ENCODE measurements around the gene PRG3.

The PRG3 gene

DNA sequence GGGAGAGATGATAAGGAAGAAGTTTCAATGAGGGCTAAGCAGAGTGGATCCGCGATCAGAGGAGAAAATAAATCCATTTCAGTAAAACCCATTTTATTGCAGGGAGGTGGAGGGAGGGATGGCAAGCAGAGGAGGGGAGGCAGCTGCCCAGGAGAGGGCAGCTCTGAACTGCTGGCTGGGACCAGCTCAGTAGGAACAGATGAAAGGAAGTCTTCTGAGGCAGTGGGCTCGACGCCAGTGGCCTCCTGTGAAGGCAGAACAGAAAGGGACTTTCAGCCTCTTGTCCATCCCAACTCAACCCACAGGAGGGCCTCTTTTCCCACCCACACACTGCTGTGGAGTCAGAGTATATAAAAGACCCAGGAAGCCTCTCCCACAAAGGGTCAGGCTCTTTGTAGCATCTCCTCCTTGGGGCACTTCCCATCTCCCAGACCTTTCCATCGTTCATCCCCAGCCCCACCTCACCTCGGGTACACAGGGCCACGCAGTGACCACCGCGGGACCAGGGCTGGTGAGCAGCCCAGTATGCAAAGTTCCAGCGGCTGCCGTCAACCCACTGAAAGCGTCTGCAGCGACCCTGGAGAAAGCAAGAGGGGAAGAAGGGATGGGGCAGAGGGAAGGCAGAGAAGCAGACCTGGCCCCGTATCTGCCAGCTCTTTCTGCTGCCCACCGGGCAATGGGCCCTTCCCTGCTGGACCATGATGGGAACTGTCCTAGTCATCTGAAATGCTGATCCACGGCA is 6.5 kb upstream of the PRG3 start:
- no peaks in the 10 kb centered on the region for H3K36me3 ChIP-seq (ENCODE audit: control insufficient read depth, insufficient read depth, low read length)
- H3K9me3 ChIP-seq (ENCODE audit: control insufficient read depth, low read length): no peaks in the 10 kb centered on the region
- 91 to 96% methylated on average over 9 to 11 of the region's 16 CpGs for WGBS, 2 experiments (ENCODE audit: insufficient coverage in 2 of 2)
- H3K4me3 ChIP-seq (ENCODE audit: extremely low read depth, insufficient read depth, low read length, poor library complexity, severe bottlenecking): no peak overlapping the region
- H3K4me1 ChIP-seq (ENCODE audit: control insufficient read depth, insufficient read depth, low read length, poor library complexity, severe bottlenecking): no peaks in the 10 kb centered on the region
- H3K27ac ChIP-seq (ENCODE audit: low read depth, low read length, severe bottlenecking): no peak overlapping the region

DNA sequence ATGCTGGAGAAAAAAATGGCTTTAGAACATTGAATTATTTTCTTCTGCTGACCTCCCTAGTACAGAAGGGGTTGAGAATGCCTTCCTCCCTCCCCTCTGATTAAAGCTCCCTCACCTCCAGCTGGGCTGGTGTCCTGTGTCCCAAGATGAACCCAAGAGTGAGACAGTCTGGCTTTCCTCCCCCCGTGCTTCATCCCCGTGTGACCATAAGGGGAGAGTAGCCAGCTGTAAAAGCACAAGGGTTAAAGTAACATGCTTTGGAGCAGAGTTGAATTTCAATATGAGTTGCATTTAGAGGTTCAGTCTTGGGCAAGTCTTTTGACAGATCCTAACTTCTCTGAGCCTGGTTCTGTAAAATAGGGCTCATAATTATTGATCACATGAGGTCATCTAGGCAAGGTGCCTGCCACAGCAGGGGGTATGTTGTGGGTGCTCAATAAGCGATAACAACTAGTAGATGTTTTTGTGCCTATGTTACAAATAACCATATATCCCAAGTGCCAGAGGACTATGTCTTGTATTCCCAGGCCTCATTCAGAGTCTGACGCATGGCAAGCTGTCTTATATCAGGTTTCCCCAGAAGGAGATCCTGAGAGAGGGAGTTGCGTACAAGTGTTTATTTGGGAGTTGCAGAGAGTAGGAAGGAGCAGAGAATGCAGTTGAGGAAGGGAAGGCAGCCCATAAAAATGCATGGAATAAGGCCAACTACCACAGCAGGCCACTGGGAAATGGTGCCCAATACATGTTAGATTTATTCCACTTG is 5.4 kb upstream of the PRG3 start:
- 88 to 100% methylated on average over 2 to 4 of the region's 5 CpGs for WGBS, 2 experiments (ENCODE audit: insufficient coverage in 2 of 2)
- Histone ChIP-seq H3K36me3 (ENCODE audit: control insufficient read depth, insufficient read depth, low read length) (no peaks in the 10 kb centered on the region), H3K4me1 (ENCODE audit: control insufficient read depth, insufficient read depth, low read length, poor library complexity, severe bottlenecking) (no peaks in the 10 kb centered on the region), H3K9me3 (ENCODE audit: control insufficient read depth, low read length) (no peaks in the 10 kb centered on the region), H3K27ac (ENCODE audit: low read depth, low read length, severe bottlenecking) (no peak overlapping the region), H3K4me3 (ENCODE audit: extremely low read depth, insufficient read depth, low read length, poor library complexity, severe bottlenecking) (no peak overlapping the region)

DNA sequence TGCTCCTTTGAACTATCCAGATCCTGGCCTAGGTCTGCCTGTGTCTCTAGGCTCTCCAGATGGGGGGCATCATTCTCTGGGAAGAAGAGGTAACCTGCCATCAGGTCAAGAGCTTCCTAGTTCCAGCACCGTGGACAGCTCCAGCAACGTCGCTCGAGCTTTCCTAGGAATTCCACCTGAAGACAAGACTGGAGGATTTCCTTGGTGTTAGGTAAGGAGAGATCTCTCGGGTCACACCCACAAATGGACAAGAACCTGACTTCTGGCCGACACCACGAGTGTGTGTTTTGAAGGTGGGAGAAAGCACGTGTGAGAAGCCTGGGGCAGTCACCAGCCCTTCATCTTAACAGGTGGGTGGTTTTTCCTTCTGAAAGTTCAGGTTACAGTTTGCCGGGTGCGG is 1.2 kb downstream of the PRG3 start:
- 8 to 16% methylated on average over 7 to 8 of the region's 10 CpGs for WGBS, 2 experiments (ENCODE audit: insufficient coverage in 2 of 2)

GRCh38 chr11:57378186-57378585 is 2.8 kb downstream of the PRG3 start:
- peaks cover 3% of the 10 kb centered on the region for H3K4me1 ChIP-seq (ENCODE audit: control insufficient read depth, insufficient read depth, low read length, poor library complexity, severe bottlenecking)
- H3K4me3 ChIP-seq (ENCODE audit: extremely low read depth, insufficient read depth, low read length, poor library complexity, severe bottlenecking): no peak overlapping the region
- no peak overlapping the region for H3K27ac ChIP-seq (ENCODE audit: low read depth, low read length, severe bottlenecking)
- H3K36me3 ChIP-seq (ENCODE audit: control insufficient read depth, insufficient read depth, low read length): no peaks in the 10 kb centered on the region
- H3K9me3 ChIP-seq (ENCODE audit: control insufficient read depth, low read length): no peaks in the 10 kb centered on the region

More for the DNA sequence above, 1.2 kb downstream of the PRG3 start:
- Histone ChIP-seq H3K27ac (ENCODE audit: low read depth, low read length, severe bottlenecking) (no peak overlapping the region), H3K4me3 (ENCODE audit: extremely low read depth, insufficient read depth, low read length, poor library complexity, severe bottlenecking) (no peak overlapping the region), H3K9me3 (ENCODE audit: control insufficient read depth, low read length) (no peaks in the 10 kb centered on the region), H3K4me1 (ENCODE audit: control insufficient read depth, insufficient read depth, low read length, poor library complexity, severe bottlenecking) (peaks cover 3% of the 10 kb centered on the region), H3K36me3 (ENCODE audit: control insufficient read depth, insufficient read depth, low read length) (no peaks in the 10 kb centered on the region)

- H3K4me3 ChIP-seq (ENCODE audit: extremely low read depth, insufficient read depth, low read length, poor library complexity, severe bottlenecking): no peak overlapping the region
- H3K9me3 ChIP-seq (ENCODE audit: control insufficient read depth, low read length): no peaks in the 10 kb centered on the region
- H3K27ac ChIP-seq (ENCODE audit: low read depth, low read length, severe bottlenecking): no peak overlapping the region
- WGBS, 2 experiments (ENCODE audit: insufficient coverage in 2 of 2): 68% methylated on average over 4 to 5 of the region's 5 CpGs
- H3K4me1 ChIP-seq (ENCODE audit: control insufficient read depth, insufficient read depth, low read length, poor library complexity, severe bottlenecking): peaks cover 3% of the 10 kb centered on the region
- H3K36me3 ChIP-seq (ENCODE audit: control insufficient read depth, insufficient read depth, low read length): no peaks in the 10 kb centered on the region
Measured at GRCh38 chr11:57377107-57377506, 3.8 kb downstream of the PRG3 start.

- WGBS, 2 experiments (ENCODE audit: insufficient coverage in 2 of 2): 46 to 56% methylated on average over 9 to 14 of the region's 26 CpGs
- Histone ChIP-seq H3K27ac (ENCODE audit: low read depth, low read length, severe bottlenecking) (no peak overlapping the region), H3K36me3 (ENCODE audit: control insufficient read depth, insufficient read depth, low read length) (no peaks in the 10 kb centered on the region), H3K9me3 (ENCODE audit: control insufficient read depth, low read length) (no peaks in the 10 kb centered on the region), H3K4me1 (ENCODE audit: control insufficient read depth, insufficient read depth, low read length, poor library complexity, severe bottlenecking) (peaks cover 3% of the 10 kb centered on the region), H3K4me3 (ENCODE audit: extremely low read depth, insufficient read depth, low read length, poor library complexity, severe bottlenecking) (no peak overlapping the region)
Measured at GRCh38 chr11:57376095-57377090, 4.6 kb downstream of the PRG3 start.

DNA sequence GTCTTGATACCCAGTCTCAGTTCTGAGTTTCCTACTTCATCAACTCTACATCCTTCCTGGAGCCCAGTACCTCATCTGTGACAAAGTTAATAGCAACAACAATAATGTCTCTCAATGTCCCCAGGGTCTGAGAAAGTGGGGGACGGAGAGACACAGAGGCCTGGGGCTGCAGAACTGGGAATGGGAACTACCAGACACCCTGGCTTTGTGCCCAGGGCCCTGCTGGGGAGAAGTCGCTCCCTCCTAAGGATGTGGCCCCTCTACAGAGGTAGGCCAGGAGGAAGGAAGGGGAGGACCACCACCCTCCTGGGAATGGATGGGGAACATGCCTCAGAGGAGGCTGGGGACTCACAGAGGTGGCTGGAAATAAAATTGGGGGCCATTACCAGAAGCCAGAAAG is 5.5 kb downstream of the PRG3 start:
- WGBS, 2 experiments (ENCODE audit: insufficient coverage in 2 of 2): 86 to 89% methylated on average over 1 of the region's 2 CpGs
- Histone ChIP-seq H3K27ac (ENCODE audit: low read depth, low read length, severe bottlenecking) (no peak overlapping the region), H3K36me3 (ENCODE audit: control insufficient read depth, insufficient read depth, low read length) (no peaks in the 10 kb centered on the region), H3K9me3 (ENCODE audit: control insufficient read depth, low read length) (no peaks in the 10 kb centered on the region), H3K4me3 (ENCODE audit: extremely low read depth, insufficient read depth, low read length, poor library complexity, severe bottlenecking) (no peak overlapping the region), H3K4me1 (ENCODE audit: control insufficient read depth, insufficient read depth, low read length, poor library complexity, severe bottlenecking) (peaks cover 3% of the 10 kb centered on the region)

GRCh38 chr11:57374966-57375365 is 6.0 kb downstream of the PRG3 start:
- Histone ChIP-seq H3K4me3 (ENCODE audit: extremely low read depth, insufficient read depth, low read length, poor library complexity, severe bottlenecking) (no peak overlapping the region), H3K4me1 (ENCODE audit: control insufficient read depth, insufficient read depth, low read length, poor library complexity, severe bottlenecking) (peaks cover 3% of the 10 kb centered on the region), H3K9me3 (ENCODE audit: control insufficient read depth, low read length) (no peaks in the 10 kb centered on the region), H3K36me3 (ENCODE audit: control insufficient read depth, insufficient read depth, low read length) (no peaks in the 10 kb centered on the region), H3K27ac (ENCODE audit: low read depth, low read length, severe bottlenecking) (no peak overlapping the region)
- WGBS, 2 experiments (ENCODE audit: insufficient coverage in 2 of 2): 92% methylated on average over 3 of the region's 3 CpGs

DNA sequence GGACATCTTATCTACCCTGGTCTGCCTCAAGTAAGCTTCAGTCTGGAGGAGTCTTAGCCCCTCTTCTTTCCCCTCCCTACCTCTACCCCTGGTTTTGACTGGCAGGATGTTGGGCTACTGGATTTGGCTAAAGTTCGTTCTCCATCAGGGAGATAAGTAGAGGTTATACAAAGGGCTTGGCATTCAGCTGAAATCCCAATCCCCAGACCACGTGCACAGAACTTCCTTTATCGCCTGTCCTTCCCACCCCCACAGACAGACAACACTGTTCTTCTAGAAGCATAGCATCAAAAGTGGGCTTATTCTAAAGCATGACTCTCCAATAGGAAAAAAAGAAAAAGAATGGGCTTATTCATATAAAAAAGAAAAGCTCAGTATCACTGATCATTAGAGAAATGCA is 7.8 kb downstream of the PRG3 start:
- Histone ChIP-seq H3K4me1 (ENCODE audit: control insufficient read depth, insufficient read depth, low read length, poor library complexity, severe bottlenecking) (peaks cover 3% of the 10 kb centered on the region), H3K4me3 (ENCODE audit: extremely low read depth, insufficient read depth, low read length, poor library complexity, severe bottlenecking) (no peak overlapping the region), H3K27ac (ENCODE audit: low read depth, low read length, severe bottlenecking) (no peak overlapping the region), H3K9me3 (ENCODE audit: control insufficient read depth, low read length) (no peaks in the 10 kb centered on the region), H3K36me3 (ENCODE audit: control insufficient read depth, insufficient read depth, low read length) (no peaks in the 10 kb centered on the region)
- no CpG with 5 or more reads among the region's 3 CpGs for WGBS, 2 experiments (ENCODE audit: insufficient coverage in 2 of 2)

GRCh38 chr11:57370941-57371340 is 10.0 kb downstream of the PRG3 start:
- H3K27ac ChIP-seq (ENCODE audit: low read depth, low read length, severe bottlenecking): no peak overlapping the region
- no peaks in the 10 kb centered on the region for H3K36me3 ChIP-seq (ENCODE audit: control insufficient read depth, insufficient read depth, low read length)
- no peak overlapping the region for H3K4me3 ChIP-seq (ENCODE audit: extremely low read depth, insufficient read depth, low read length, poor library complexity, severe bottlenecking)
- H3K4me1 ChIP-seq (ENCODE audit: control insufficient read depth, insufficient read depth, low read length, poor library complexity, severe bottlenecking): no peaks in the 10 kb centered on the region
- no peaks in the 10 kb centered on the region for H3K9me3 ChIP-seq (ENCODE audit: control insufficient read depth, low read length)

Measured in mesodermal cell (in vitro differentiated cells).